ENCODE results near the gene UGT1A1.

DNA sequence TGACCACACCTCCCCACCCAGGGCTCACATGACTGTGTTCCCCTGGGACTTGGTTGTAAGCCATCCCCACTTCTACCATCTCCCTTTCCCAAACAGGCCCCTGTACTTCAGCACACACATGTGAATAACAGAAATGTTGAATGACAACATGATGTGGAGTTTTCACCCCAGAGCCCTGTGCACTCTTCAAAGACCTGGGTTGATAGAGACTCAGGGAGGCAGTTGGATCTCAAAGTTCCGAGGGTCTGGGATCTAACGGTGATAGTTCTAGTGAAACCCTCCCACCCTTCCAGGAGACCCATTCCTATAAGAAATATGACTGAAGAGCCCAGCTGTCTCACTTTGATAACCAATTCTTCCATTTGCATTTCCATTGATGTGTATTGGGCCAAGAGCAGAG is 18.0 kb downstream of the UGT1A1 start, which contains the start of gene MROH2A:
- TF ChIP-seq, protein P1, sequence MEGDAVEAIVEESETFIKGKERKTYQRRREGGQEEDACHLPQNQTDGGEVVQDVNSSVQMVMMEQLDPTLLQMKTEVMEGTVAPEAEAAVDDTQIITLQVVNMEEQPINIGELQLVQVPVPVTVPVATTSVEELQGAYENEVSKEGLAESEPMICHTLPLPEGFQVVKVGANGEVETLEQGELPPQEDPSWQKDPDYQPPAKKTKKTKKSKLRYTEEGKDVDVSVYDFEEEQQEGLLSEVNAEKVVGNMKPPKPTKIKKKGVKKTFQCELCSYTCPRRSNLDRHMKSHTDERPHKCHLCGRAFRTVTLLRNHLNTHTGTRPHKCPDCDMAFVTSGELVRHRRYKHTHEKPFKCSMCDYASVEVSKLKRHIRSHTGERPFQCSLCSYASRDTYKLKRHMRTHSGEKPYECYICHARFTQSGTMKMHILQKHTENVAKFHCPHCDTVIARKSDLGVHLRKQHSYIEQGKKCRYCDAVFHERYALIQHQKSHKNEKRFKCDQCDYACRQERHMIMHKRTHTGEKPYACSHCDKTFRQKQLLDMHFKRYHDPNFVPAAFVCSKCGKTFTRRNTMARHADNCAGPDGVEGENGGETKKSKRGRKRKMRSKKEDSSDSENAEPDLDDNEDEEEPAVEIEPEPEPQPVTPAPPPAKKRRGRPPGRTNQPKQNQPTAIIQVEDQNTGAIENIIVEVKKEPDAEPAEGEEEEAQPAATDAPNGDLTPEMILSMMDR (CRISPR knock-in tag; IDR thresholded peaks at IDR 0.05): no peak
- no peak for TF ChIP-seq FLYWCH1 (CRISPR knock-in tag; IDR thresholded peaks at IDR 0.05)
